Naive thymus-derived CD4-positive, alpha-beta T cell (primary cell): Measurements from ENCODE around the gene ATP5PB. TPM values are rescaled to one million over a fixed set of nuclear protein-coding genes. Genes with fewer than 3 reads are reported as not detected.
A peak's percentile ranks its signal among the peaks of the same experiment; 100 is the strongest.

Experiments
- ATAC-seq: fragments of 150-1000 bp; cut with Tn5 transposase; 2 replicates; pipeline ENCODE4 v1.10.0; 2021; ENCODE audit warnings: mild to moderate bottlenecking, moderate library complexity
- CTCF ChIA-PET: fragments of 350-600 bp; sonication (Branson Sonifier 250); formaldehyde crosslinking; loops from one replicate; lab custom pipeline; 2021; ENCODE audit warnings: antibody characterized with exemption; lab: Charles Lee
- POLR2A ChIA-PET: fragments of 350-600 bp; sonication (Branson Sonifier 250); formaldehyde crosslinking; loops from one replicate; lab custom pipeline; 2021; ENCODE audit warnings: antibody characterized with exemption, inconsistent platforms; lab: Charles Lee
- DNase-seq, 9 donors: peaks; one replicate each; pipeline versions ENCODE4 v3.0.0 to v3.0.0-alpha.2; 2020 to 2022; ENCODE audit warnings: mixed read lengths in 1 of 9
- H3K27ac ChIP-seq: one replicate; pipeline ENCODE4 v1.7.0; 2013; ENCODE audit warnings: mild to moderate bottlenecking, low read depth, low read length, moderate library complexity
- H3K27me3 ChIP-seq, 2 donors: one replicate each; pipeline ENCODE4 v1.7.0; 2013; ENCODE audit warnings: low read length in 2 of 2, mild to moderate bottlenecking in 2 of 2, moderate library complexity in 2 of 2; ENCODE audit not compliant: control insufficient read depth in 2 of 2, insufficient read depth in 2 of 2
- H3K36me3 ChIP-seq, 3 experiments: 1 replicate in 2 of 3; 2 replicates in 1 of 3; pipeline ENCODE4 v1.7.0; 2013; ENCODE audit warnings: low read length in 3 of 3, mild to moderate bottlenecking in 3 of 3, moderate library complexity in 1 of 3; ENCODE audit not compliant: insufficient read depth in 3 of 3, control insufficient read depth in 2 of 3
- H3K4me1 ChIP-seq, 2 donors: one replicate each; pipeline ENCODE4 v1.7.0; 2013; ENCODE audit warnings: low read length in 2 of 2, mild to moderate bottlenecking in 2 of 2, moderate library complexity in 1 of 2; ENCODE audit not compliant: control insufficient read depth in 2 of 2, insufficient read depth in 2 of 2
- H3K4me3 ChIP-seq: 2 replicates; pipeline ENCODE4 v1.7.0; 2013; ENCODE audit warnings: mild to moderate bottlenecking, low read length
- H3K9me3 ChIP-seq, 3 experiments: 1 replicate in 2 of 3; 2 replicates in 1 of 3; pipeline ENCODE4 v1.7.0; 2013; ENCODE audit warnings: low read length in 3 of 3; ENCODE audit not compliant: control insufficient read depth in 2 of 3
- H3K27ac Mint-ChIP-seq, 9 donors: one replicate each; pipeline ENCODE4 v1.8.0; 2020 to 2022; ENCODE audit warnings: mixed read lengths in 9 of 9, mild to moderate bottlenecking in 8 of 9, moderate library complexity in 5 of 9, inconsistent platforms in 2 of 9
- H3K27me3 Mint-ChIP-seq, 5 donors: one replicate each; pipeline ENCODE4 v1.8.0; 2021 to 2022; ENCODE audit warnings: mixed read lengths in 5 of 5, mild to moderate bottlenecking in 1 of 5
- H3K36me3 Mint-ChIP-seq, 5 donors: one replicate each; pipeline ENCODE4 v1.8.0; 2020 to 2022; ENCODE audit warnings: mixed read lengths in 5 of 5, mild to moderate bottlenecking in 3 of 5, inconsistent platforms in 1 of 5
- H3K4me1 Mint-ChIP-seq, 7 donors: one replicate each; pipeline ENCODE4 v1.8.0; 2020 to 2022; ENCODE audit warnings: mixed read lengths in 7 of 7, mild to moderate bottlenecking in 3 of 7, inconsistent platforms in 1 of 7
- H3K4me3 Mint-ChIP-seq, 10 donors: one replicate each; pipeline ENCODE4 v1.8.0; 2020 to 2022; ENCODE audit warnings: mild to moderate bottlenecking in 10 of 10, mixed read lengths in 10 of 10, moderate library complexity in 6 of 10, inconsistent platforms in 2 of 10
- H3K9me3 Mint-ChIP-seq, 11 donors: one replicate each; pipeline ENCODE4 v1.8.0; 2020 to 2022; ENCODE audit warnings: mixed read lengths in 11 of 11, mild to moderate bottlenecking in 4 of 11, inconsistent platforms in 1 of 11, moderate library complexity in 1 of 11
- intact Hi-C, 2 donors: fragments of 100-400 bp; cut with micrococcal nuclease; formaldehyde crosslinking; loops; one replicate each; pipeline ENCODE4 v1.15.1; 2023
- polyA plus RNA-seq, 2 donors: library from polyadenylated mRNA; unstranded; fragments of 300-500 nt; fragmentation: Illumina TruSeq; gene quantifications; one replicate each; pipeline ENCODE4 v1.2.3, GENCODE V29; 2021
- total RNA-seq, 6 experiments: library from RNA in 5 of 6; stranded (reverse) in 5 of 6; gene quantifications; 1 replicate in 5 of 6; 2 replicates in 1 of 6; pipeline ENCODE4 v1.2.3 and lab custom pipeline; 2021 to 2026

ATP5PB gene
- total and polyA plus RNA-seq, 7 experiments from 2014 or later, result 64.9 to 437 (median 111) TPM

- Histone ChIP-seq H3K36me3 (no peaks in the 10 kb centered on the region), H3K27ac (peak overlapping the region; percentile 54), H3K4me1 (peaks cover 12 to 24% of the 10 kb centered on the region in 2 donors), H3K27me3 (no peaks in the 10 kb centered on the region), H3K4me3 (no peak overlapping the region), H3K9me3 (no peaks in the 10 kb centered on the region)
- intact Hi-C loops, result loop anchor here in 1 of 2 donors (2.0 to 5.0 kb wide), 4 partner anchors 42 to 1666 kb away; partner anchors contain the start of genes ATP5PB, LRIG2 and WDR77
- H3K4me1 Mint-ChIP-seq, result peaks cover 14 to 38% (median 31%) of the 10 kb centered on the region in 7 donors
- no peaks in the 10 kb centered on the region for H3K36me3 Mint-ChIP-seq
- peaks cover 0 to 27% (median 0%) of the 10 kb centered on the region in 5 donors for H3K27me3 Mint-ChIP-seq
- CTCF ChIA-PET, result no interaction called here
- H3K27ac Mint-ChIP-seq, result peak overlapping the region in 8 of 9 donors; percentile 67 to 90 (median 81)
- no peaks in the 10 kb centered on the region for H3K9me3 Mint-ChIP-seq
- DNase-seq (no peak), ATAC-seq (no peak)
- POLR2A ChIA-PET, result interaction anchor here (1.1 to 1.7 kb wide), 3 partner anchors 33 to 184 kb away, joined by 3 to 4 read pairs (median 4); no protein-coding TSS in a partner anchor
- peak overlapping the region in 1 of 10 donors; percentile 9 for H3K4me3 Mint-ChIP-seq
Observed at GRCh38 chr1:111407301-111407700, 42.0 kb upstream of the ATP5PB start.

GRCh38 chr1:111412839-111413238 is 36.4 kb upstream of the ATP5PB start:
- POLR2A ChIA-PET, result interaction anchor here (0.5 to 1.0 kb wide), 2 partner anchors 13 to 35 kb away, joined by 3 read pairs; no protein-coding TSS in a partner anchor
- no peaks in the 10 kb centered on the region for H3K9me3 Mint-ChIP-seq
- H3K36me3 Mint-ChIP-seq, result peaks cover 0 to 33% (median 18%) of the 10 kb centered on the region in 5 donors
- H3K27ac Mint-ChIP-seq, result no peak overlapping the region
- ATAC-seq (no peak), DNase-seq (no peak)
- Histone ChIP-seq H3K9me3 (no peaks in the 10 kb centered on the region), H3K36me3 (peaks cover 0 to 8% (median 0%) of the 10 kb centered on the region in 3 experiments), H3K4me1 (no peaks in the 10 kb centered on the region), H3K4me3 (no peak overlapping the region), H3K27ac (no peak overlapping the region), H3K27me3 (no peaks in the 10 kb centered on the region)
- intact Hi-C loops, result no loop called here
- H3K4me3 Mint-ChIP-seq, result no peak overlapping the region
- CTCF ChIA-PET, result interaction anchor here (1.6 kb wide), 1 partner anchor 13 kb away, joined by 6 read pairs; no protein-coding TSS in a partner anchor
- peaks cover 0 to 26% (median 0%) of the 10 kb centered on the region in 5 donors for H3K27me3 Mint-ChIP-seq
- H3K4me1 Mint-ChIP-seq, result peaks cover 0 to 3% (median 1%) of the 10 kb centered on the region in 7 donors

- Histone ChIP-seq H3K9me3 (no peaks in the 10 kb centered on the region), H3K27ac (no peak overlapping the region), H3K27me3 (no peaks in the 10 kb centered on the region), H3K4me1 (no peaks in the 10 kb centered on the region), H3K36me3 (peaks cover 0 to 20% (median 0%) of the 10 kb centered on the region in 3 experiments), H3K4me3 (no peak overlapping the region)
- POLR2A ChIA-PET, result no interaction called here
- Mint-ChIP-seq H3K4me1 (peaks cover 0 to 3% (median 0%) of the 10 kb centered on the region in 7 donors), H3K27ac (no peak overlapping the region), H3K4me3 (no peak overlapping the region), H3K9me3 (peaks cover 0 to 2% (median 0%) of the 10 kb centered on the region in 11 donors), H3K27me3 (peaks cover 0 to 23% (median 0%) of the 10 kb centered on the region in 5 donors), H3K36me3 (peaks cover 0 to 51% (median 30%) of the 10 kb centered on the region in 5 donors)
- no peak for DNase-seq
- no peak for ATAC-seq
- intact Hi-C loops, result no loop called here
- CTCF ChIA-PET, result no interaction called here
Observed at GRCh38 chr1:111414756-111415155, 34.5 kb upstream of the ATP5PB start.

DNA sequence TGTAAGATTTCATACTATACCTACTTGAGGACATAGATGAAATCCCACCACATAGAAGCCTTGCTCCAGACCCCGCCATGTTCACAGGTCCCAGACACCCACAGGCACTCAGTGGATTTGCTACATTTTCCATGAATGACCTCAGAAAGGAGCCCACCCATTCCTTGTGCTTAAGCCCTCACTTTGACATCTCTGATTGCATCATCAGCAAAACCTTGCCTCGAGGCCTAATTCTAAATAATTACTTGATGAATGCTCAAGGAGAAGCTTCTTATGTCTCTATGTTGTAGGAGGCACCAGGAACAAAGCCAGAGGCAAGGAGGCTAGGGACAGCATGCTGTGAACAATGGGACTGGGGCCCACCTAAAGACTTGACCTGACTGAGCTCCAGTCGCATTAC is 33.8 kb upstream of the ATP5PB start:
- intact Hi-C loops, result no loop called here
- Mint-ChIP-seq H3K27ac (no peak overlapping the region), H3K9me3 (peaks cover 0 to 2% (median 0%) of the 10 kb centered on the region in 11 donors), H3K4me3 (no peak overlapping the region), H3K27me3 (peaks cover 0 to 18% (median 0%) of the 10 kb centered on the region in 5 donors), H3K4me1 (peaks cover 0 to 3% (median 0%) of the 10 kb centered on the region in 7 donors), H3K36me3 (peaks cover 0 to 55% (median 33%) of the 10 kb centered on the region in 5 donors)
- ATAC-seq, result no peak
- CTCF ChIA-PET, result no interaction called here
- Histone ChIP-seq H3K4me3 (no peak overlapping the region), H3K27me3 (no peaks in the 10 kb centered on the region), H3K27ac (no peak overlapping the region), H3K36me3 (peaks cover 0 to 20% (median 0%) of the 10 kb centered on the region in 3 experiments), H3K9me3 (no peaks in the 10 kb centered on the region), H3K4me1 (no peaks in the 10 kb centered on the region)
- no peak for DNase-seq
- POLR2A ChIA-PET, result interaction anchor here (0.9 kb wide), 1 partner anchor 18 kb away, joined by 3 read pairs; no protein-coding TSS in a partner anchor

DNA sequence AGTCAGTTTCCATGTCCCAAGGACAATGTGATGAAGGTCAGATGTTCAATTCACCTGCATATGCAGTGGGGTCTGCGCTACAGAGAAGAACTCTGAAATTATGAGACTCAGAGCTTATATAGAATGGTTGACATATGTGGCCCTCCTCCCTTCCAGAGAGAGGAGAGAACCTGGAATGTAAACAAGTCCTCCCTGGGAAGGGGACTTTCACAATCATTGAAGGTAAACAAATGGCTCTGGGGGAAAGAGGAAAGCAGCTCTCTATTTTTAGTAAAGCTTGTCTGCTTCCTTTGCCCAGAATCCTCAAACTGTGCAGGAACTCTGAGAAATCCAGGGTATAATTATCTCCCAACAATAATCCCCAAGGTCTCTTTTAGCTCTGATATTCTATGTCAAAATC is 31.5 kb upstream of the ATP5PB start:
- Histone ChIP-seq H3K36me3 (peaks cover 0 to 28% (median 0%) of the 10 kb centered on the region in 3 experiments), H3K4me1 (no peaks in the 10 kb centered on the region), H3K9me3 (no peaks in the 10 kb centered on the region), H3K27me3 (no peaks in the 10 kb centered on the region), H3K27ac (no peak overlapping the region), H3K4me3 (no peak overlapping the region)
- Mint-ChIP-seq H3K36me3 (peaks cover 0 to 70% (median 50%) of the 10 kb centered on the region in 5 donors), H3K27me3 (peaks cover 0 to 9% (median 0%) of the 10 kb centered on the region in 5 donors), H3K9me3 (peaks cover 0 to 2% (median 0%) of the 10 kb centered on the region in 11 donors), H3K4me1 (peaks cover 0 to 3% (median 0%) of the 10 kb centered on the region in 7 donors), H3K4me3 (no peak overlapping the region), H3K27ac (no peak overlapping the region)
- ChIA-PET CTCF (interaction anchor here (0.6 kb wide), 1 partner anchor 39 kb away, joined by 3 read pairs; no protein-coding TSS in a partner anchor), POLR2A (no interaction called here)
- no peak for DNase-seq
- ATAC-seq, result no peak
- intact Hi-C loops, result no loop called here

- Histone ChIP-seq H3K27me3 (no peaks in the 10 kb centered on the region), H3K9me3 (no peaks in the 10 kb centered on the region), H3K27ac (no peak overlapping the region), H3K36me3 (peaks cover 0 to 28% (median 0%) of the 10 kb centered on the region in 3 experiments), H3K4me3 (no peak overlapping the region), H3K4me1 (no peaks in the 10 kb centered on the region)
- POLR2A ChIA-PET, result interaction anchor here (1.2 kb wide), 1 partner anchor 13 kb away, joined by 4 read pairs; no protein-coding TSS in a partner anchor
- Mint-ChIP-seq H3K4me1 (peaks cover 0 to 3% (median 0%) of the 10 kb centered on the region in 7 donors), H3K4me3 (no peak overlapping the region), H3K9me3 (peaks cover 0 to 2% (median 0%) of the 10 kb centered on the region in 11 donors), H3K27ac (no peak overlapping the region), H3K27me3 (peaks cover 0 to 4% (median 0%) of the 10 kb centered on the region in 5 donors), H3K36me3 (peaks cover 0 to 67% (median 48%) of the 10 kb centered on the region in 5 donors)
- ATAC-seq, result no peak
- DNase-seq, result no peak
- intact Hi-C loops, result no loop called here
- CTCF ChIA-PET, result no interaction called here
Observed at GRCh38 chr1:111419037-111419436, 30.2 kb upstream of the ATP5PB start.
